IPS-11a (cell line): ENCODE data around the gene PHF21B.
"Not testable (repeated sequence)": the region's sequence is repeated elsewhere in the genome, so short reads cannot be mapped to it uniquely, and the experiment has no call there.

Experiments used
- H3K4me3 ChIP-seq: one replicate; pipeline ENCODE4 v1.5.1; 2013; ENCODE audit warnings: low read depth, low read length, control low read depth

Gene PHF21B

DNA sequence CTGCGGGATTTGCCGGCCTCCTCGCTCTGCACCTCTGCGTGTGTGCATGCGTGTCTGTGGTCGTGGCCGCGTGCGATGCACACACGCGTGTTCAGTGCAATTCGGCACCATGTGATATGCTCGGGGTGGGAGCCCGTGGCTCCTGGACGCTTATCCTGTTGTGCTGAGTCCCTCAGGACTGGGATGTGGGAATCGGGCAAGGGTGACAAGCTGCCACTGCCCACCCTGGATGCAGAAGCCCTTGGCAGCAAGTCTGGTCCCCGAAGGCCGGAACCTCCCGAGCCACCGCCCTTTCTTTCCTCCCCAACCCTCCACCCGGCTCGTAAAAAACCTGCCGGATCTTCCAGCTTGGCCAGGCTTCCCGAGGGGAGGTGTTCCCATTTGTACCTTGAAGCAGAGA lies 128.2 kb downstream of the PHF21B start:
- no peak overlapping the region for H3K4me3 ChIP-seq

- H3K4me3 ChIP-seq = no peak overlapping the region
These were observed 129.1 kb downstream of the PHF21B start for GRCh38 chr22:44880610-44881290.

- no peak overlapping the region for H3K4me3 ChIP-seq
These were observed 130.5 kb downstream of the PHF21B start for GRCh38 chr22:44879301-44879680.

GRCh38 chr22:44878483-44879300 lies 131.1 kb downstream of the PHF21B start:
- no peak overlapping the region for H3K4me3 ChIP-seq

GRCh38 chr22:44876921-44877320 lies 132.9 kb downstream of the PHF21B start:
- no peak overlapping the region for H3K4me3 ChIP-seq

DNA sequence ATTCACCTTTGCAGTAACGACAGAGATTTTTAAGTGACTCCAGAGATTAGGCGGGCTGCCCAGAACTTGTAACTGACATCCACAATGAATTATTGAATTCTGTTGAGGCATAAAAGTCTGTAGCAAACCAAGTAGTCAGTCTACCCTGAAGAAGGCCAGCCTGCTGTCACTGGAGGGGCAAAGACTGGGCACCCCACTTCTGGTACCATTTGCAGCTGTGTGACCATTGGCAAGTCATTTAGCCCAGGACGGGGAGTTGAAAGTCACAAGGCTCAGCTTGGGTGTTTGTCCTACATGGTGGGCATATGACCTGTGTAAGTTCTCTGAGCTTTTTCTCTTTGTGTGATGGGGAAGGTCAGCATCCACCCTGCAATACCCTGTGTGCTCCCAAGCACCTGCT lies 138.0 kb downstream of the PHF21B start:
- H3K4me3 ChIP-seq = no peak overlapping the region

- no peak overlapping the region for H3K4me3 ChIP-seq
These were observed 139.8 kb downstream of the PHF21B start for GRCh38 chr22:44870021-44870420.

DNA sequence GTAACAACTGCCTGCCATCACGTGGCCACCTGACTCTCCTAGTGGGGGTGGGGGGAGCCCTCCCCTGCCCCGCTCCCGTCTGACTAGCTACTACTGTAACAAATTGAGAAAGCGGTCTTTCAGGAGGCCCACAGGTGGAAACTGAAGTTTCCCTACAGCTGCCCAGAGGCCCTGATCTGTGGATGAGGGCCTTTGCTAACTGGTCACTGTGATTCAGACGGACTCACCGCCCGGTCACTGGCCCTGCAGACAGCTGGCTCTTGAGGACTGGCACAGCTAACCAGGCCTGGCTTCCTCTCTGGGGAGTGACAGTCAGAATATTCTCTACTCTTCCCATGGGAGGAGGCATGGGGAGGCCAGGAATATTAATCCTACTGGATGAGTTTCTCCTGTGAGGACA lies 140.6 kb downstream of the PHF21B start:
- H3K4me3 ChIP-seq = no peak overlapping the region

- no peak overlapping the region for H3K4me3 ChIP-seq
These were observed 144.4 kb downstream of the PHF21B start for GRCh38 chr22:44865193-44866057.

DNA sequence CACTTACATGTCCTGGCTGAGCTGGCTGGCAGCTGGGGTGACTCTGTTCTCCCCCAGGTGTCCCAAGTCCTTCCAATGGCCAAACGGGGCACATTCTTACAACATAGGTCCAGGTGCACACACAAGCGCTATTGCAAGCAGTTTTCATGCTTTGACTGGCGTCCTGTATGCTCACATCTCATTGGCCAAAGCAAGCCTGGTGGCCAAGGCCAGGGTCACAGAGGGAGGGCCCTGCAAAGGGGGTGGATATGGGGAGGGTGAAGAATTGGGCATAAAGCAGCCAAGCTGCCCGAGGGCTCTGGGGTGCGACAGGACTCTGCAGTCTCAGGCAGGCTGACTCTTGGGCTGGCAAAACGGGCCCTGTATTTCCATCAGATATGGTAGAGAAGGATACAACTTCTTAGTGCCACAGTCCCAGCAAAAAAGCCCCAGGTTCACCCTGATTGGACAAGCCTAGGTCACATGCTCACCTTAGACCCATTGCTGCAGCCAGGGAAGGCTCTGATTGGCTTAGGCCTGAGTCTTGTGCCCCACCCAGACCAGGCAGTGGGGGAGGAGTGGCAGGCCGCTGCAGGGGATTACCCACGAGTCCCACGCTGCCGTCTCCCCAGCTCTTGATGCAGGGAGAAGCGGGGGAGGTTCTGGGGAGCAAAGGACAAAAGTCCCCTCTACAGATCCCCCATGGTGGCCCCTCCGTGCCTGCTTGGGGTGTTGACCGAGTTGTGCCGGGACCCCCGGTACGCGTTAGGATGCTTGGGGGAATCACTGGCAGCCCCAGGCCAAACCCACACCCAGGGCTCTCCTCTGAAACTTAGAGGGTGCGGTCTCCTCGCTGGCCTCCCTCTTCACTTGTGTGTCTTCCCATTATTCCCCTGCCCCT lies 146.6 kb downstream of the PHF21B start:
- H3K4me3 ChIP-seq = no peak overlapping the region

- H3K4me3 ChIP-seq = no peak overlapping the region
These were observed 147.5 kb downstream of the PHF21B start for GRCh38 chr22:44862281-44862680.

DNA sequence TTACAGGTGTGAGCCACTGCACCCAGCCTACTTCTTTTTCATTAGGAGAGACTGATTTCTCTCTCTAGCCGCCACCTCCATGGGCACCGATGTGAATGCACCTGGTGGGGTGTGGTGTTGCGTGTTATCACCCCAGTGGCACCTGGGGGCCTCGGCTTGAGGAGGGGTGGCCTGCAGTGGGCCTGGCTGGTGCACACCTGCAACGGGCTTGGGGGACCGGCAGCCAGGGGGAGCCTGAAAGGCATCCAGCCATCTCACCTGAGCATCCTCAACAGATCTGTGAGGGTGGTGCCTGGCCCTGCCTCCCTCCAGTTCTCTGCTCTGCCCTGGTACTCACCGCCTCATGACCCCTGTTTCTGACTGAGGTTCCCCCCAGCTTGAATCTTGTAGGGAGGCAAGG lies 148.6 kb downstream of the PHF21B start:
- no peak overlapping the region for H3K4me3 ChIP-seq

DNA sequence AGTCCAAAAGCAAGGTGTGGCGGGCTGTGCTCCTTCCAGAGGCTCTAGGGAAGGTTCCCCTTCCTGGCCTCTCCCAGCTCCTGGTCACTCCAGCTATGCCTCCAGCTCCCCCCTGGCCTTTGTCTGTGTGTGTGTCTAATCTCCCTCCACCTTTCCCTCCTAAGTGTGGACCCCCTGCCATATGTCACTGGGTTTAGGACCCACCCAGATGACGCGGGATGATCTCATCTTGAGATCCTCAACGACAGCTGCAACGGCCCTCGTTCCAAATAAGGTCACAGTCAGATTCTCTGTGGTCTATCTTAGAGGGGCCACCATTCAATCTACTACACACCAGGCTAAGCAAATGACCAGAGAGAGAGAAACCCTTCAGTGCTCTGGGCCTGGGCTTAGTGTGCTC lies 149.5 kb downstream of the PHF21B start:
- no peak overlapping the region for H3K4me3 ChIP-seq

GRCh38 chr22:44859641-44860040 lies 150.2 kb downstream of the PHF21B start:
- H3K4me3 ChIP-seq = no peak overlapping the region

DNA sequence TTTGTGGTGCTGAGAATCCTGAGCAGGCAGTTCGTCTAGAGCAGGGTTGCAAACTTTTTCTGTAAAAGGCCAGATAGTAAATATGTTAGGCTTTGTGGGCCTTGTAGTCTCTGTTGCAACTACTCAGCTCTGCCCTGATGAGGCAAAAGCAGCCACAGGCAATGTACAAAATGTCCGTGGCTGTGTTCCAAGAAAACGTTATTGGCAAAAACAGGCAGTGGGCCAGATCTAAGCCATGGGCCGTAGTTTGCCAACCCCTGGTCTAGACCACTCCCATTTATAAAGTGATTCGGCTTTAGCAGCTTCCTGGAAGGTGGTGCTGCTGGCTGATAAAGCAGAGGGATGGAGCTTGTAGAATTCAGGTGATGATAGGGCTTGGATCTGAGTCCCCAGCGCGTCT lies 151.0 kb downstream of the PHF21B start:
- not testable (repeated sequence) for H3K4me3 ChIP-seq

DNA sequence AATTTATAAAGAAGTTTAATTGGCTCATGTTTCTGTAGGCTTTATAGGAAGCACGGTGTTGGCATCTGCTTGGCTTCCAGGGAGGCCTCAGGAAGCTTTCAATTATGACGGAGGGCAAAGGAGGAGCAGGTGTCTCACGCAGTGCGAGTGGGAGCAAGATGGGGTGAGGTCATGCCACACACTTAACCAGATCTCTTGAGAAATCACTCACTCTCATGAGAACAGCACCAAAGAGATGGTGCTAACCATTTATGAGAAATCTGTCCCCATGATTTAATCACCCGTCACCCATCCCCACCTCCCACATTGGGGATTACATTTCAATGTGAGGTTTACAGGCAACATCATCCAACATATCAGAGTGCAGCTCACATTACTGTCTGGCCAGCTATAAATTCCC lies 153.9 kb downstream of the PHF21B start:
- H3K4me3 ChIP-seq = no peak overlapping the region

DNA sequence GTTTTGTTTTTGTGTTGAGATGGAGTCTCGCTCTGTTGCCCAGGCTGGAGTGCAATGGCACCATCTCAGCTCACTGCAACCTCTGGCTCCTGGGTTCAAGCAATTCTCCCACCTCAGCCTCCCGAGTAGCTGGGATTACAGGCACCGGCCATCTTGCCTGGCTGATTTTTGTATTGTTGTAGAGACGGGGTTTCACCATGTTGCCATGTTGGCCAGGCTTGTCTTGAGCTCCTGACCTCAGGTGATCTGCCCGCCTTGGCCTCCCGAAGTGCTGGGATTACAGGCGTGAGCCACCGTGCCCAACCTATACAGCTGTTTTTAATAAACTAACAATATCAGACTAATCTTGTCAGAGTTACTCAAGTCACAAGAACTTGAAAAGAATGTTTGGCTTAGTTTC lies 155.2 kb downstream of the PHF21B start:
- not testable (repeated sequence) for H3K4me3 ChIP-seq

GRCh38 chr22:44850946-44851345 lies 158.9 kb downstream of the PHF21B start:
- no peak overlapping the region for H3K4me3 ChIP-seq

GRCh38 chr22:44848791-44849420 lies 160.9 kb downstream of the PHF21B start:
- H3K4me3 ChIP-seq = no peak overlapping the region

GRCh38 chr22:44848296-44848741 lies 161.5 kb downstream of the PHF21B start:
- no peak overlapping the region for H3K4me3 ChIP-seq
